Esophagus muscularis mucosa (tissue), 4 donors: ENCODE measurements around the gene CRYGS. TPM values are rescaled to one million over a fixed set of nuclear protein-coding genes. Genes with fewer than 3 reads are reported as not detected.

Experiments
- DNase-seq: peaks from one replicate; pipeline ENCODE4 v3.0.0-alpha.2; 2017; ENCODE audit errors: extremely low spot score
- H3K27ac ChIP-seq, 4 donors: fragments of 200-600 bp; sonication (generic); replicated peaks in 1 of 4; 1 replicate in 3 of 4; 2 replicates in 1 of 4; pipeline ENCODE4 v1.5.1; 2016 to 2019; ENCODE audit warnings: mild to moderate bottlenecking in 1 of 4
- H3K27me3 ChIP-seq, 4 donors: fragments of 200-600 bp; sonication (generic); one replicate each; pipeline versions ENCODE4 v1.5.1 to v1.6.0; 2016 to 2019
- H3K36me3 ChIP-seq, 4 donors: fragments of 200-600 bp; sonication (generic); one replicate each; pipeline ENCODE4 v1.5.1; 2016 to 2019
- H3K4me1 ChIP-seq, 4 donors: fragments of 200-600 bp; sonication (generic); one replicate each; pipeline ENCODE4 v1.5.1; 2016 to 2019
- H3K4me3 ChIP-seq, 4 donors: fragments of 200-600 bp; sonication (generic); 1 replicate in 2 of 4; 2 replicates in 2 of 4; pipeline ENCODE4 v1.5.1; 2016 to 2019; ENCODE audit warnings: mild to moderate bottlenecking in 4 of 4, moderate library complexity in 1 of 4
- H3K9me3 ChIP-seq, 4 donors: fragments of 200-600 bp; sonication (generic); 1 replicate in 3 of 4; 2 replicates in 1 of 4; pipeline ENCODE4 v1.5.1; 2016 to 2019
- CTCF ChIP-seq, 3 experiments: fragments of 200-600 bp in 2 of 3; fragments of 450-650 bp in 1 of 3; sonication (generic) in 2 of 3; IDR thresholded peaks; one replicate each; pipeline ENCODE4 v1.5.1; 2017 to 2019; ENCODE audit warnings: antibody characterized with exemption in 3 of 3, mild to moderate bottlenecking in 2 of 3, moderate library complexity in 1 of 3
- EP300 ChIP-seq: sonication (generic); formaldehyde crosslinking; IDR thresholded peaks from one replicate; pipeline ENCODE4 v1.6.1; 2017; ENCODE audit warnings: antibody characterized with exemption
- POLR2A ChIP-seq: fragments of 450-650 bp; IDR thresholded peaks from one replicate; pipeline ENCODE4 v1.6.1; 2017; ENCODE audit warnings: antibody characterized with exemption, moderate library complexity, mild to moderate bottlenecking, low read depth
- POLR2AphosphoS5 ChIP-seq, 2 donors: sonication (generic); formaldehyde crosslinking; IDR thresholded peaks; one replicate each; pipeline ENCODE4 v1.6.1; 2017; ENCODE audit warnings: antibody characterized with exemption in 2 of 2
- WGBS: methylation state at CpG from one replicate; pipeline ENCODE4 v1.1.5; 2018; 5-methylcytosine and 5-hydroxymethylcytosine counted together
- intact Hi-C: fragments of 100-400 bp; cut with DNase I; formaldehyde crosslinking; loops from one replicate; pipeline ENCODE4 v1.15.1; 2023
- total RNA-seq, 4 donors: library from RNA; depleted of rRNA; stranded (reverse); fragments of >200 nt; gene quantifications; one replicate each; pipeline versions ENCODE4 v1.1.0 to v1.2.1, GENCODE V29; 2016

Gene CRYGS
- total RNA-seq, 4 donors from 2014 or later, result 0.32 to 2.1 (median 1.6) TPM

GRCh38 chr3:186525369-186526255, 18.6 kb downstream of the CRYGS start:
- no peaks in the 10 kb centered on the region for H3K27me3 ChIP-seq
- TF ChIP-seq CTCF (IDR thresholded peaks at IDR 0.05) (no peak), POLR2A (no peak), POLR2AphosphoS5 (IDR thresholded peaks at IDR 0.05) (no peak)
- no peaks in the 10 kb centered on the region for H3K4me1 ChIP-seq
- no peaks in the 10 kb centered on the region for H3K9me3 ChIP-seq
- no peak overlapping the region for H3K27ac ChIP-seq
- DNase-seq, result no peak
- WGBS, result 80% methylated on average over 9 of the region's 9 CpGs
- intact Hi-C loops, result no loop called here
- H3K4me3 ChIP-seq, result no peak overlapping the region
- no peaks in the 10 kb centered on the region for H3K36me3 ChIP-seq

- Histone ChIP-seq H3K4me1 (no peaks in the 10 kb centered on the region), H3K36me3 (no peaks in the 10 kb centered on the region), H3K27me3 (no peaks in the 10 kb centered on the region), H3K4me3 (no peak overlapping the region), H3K9me3 (no peaks in the 10 kb centered on the region), H3K27ac (no peak overlapping the region)
- TF ChIP-seq POLR2A, result no peak
- TF ChIP-seq POLR2AphosphoS5 (IDR thresholded peaks at IDR 0.05), result no peak
- TF ChIP-seq CTCF (IDR thresholded peaks at IDR 0.05), result no peak
- no peak for TF ChIP-seq EP300
- DNase-seq, result no peak
- intact Hi-C loops, result no loop called here
- 92% methylated on average over 6 of the region's 6 CpGs for WGBS
These were observed 19.6 kb downstream of the CRYGS start for GRCh38 chr3:186524616-186525015.

- Histone ChIP-seq H3K4me3 (no peak overlapping the region), H3K27ac (no peak overlapping the region)
- WGBS, result 45% methylated on average over 2 of the region's 2 CpGs
These were observed 20.7 kb downstream of the CRYGS start for GRCh38 chr3:186523434-186523833.

GRCh38 chr3:186523022-186523421, 21.2 kb downstream of the CRYGS start:
- Histone ChIP-seq H3K36me3 (no peaks in the 10 kb centered on the region), H3K27ac (no peak overlapping the region), H3K27me3 (no peaks in the 10 kb centered on the region), H3K4me3 (no peak overlapping the region), H3K4me1 (no peaks in the 10 kb centered on the region), H3K9me3 (no peaks in the 10 kb centered on the region)
- no peak for TF ChIP-seq CTCF (IDR thresholded peaks at IDR 0.05)
- WGBS, result 94% methylated on average over 6 of the region's 6 CpGs
- intact Hi-C loops, result no loop called here
- DNase-seq, result no peak

More at GRCh38 chr3:186523434-186523833, 20.7 kb downstream of the CRYGS start:
- no peak for TF ChIP-seq POLR2A
- no peak for TF ChIP-seq CTCF (IDR thresholded peaks at IDR 0.05)
- TF ChIP-seq EP300, result no peak
- no peak for TF ChIP-seq POLR2AphosphoS5 (IDR thresholded peaks at IDR 0.05)
- H3K9me3 ChIP-seq, result no peaks in the 10 kb centered on the region
- intact Hi-C loops, result no loop called here
- no peaks in the 10 kb centered on the region for H3K4me1 ChIP-seq
- no peaks in the 10 kb centered on the region for H3K27me3 ChIP-seq
- no peak for DNase-seq
- H3K36me3 ChIP-seq, result no peaks in the 10 kb centered on the region
